GM21515 (cell line): ENCODE measurements around the gene UBAC2.
A peak's percentile ranks its signal among the peaks of the same experiment; 100 is the strongest.

Source experiments
- ATAC-seq: cut with Tn5 transposase; IDR thresholded peaks from one replicate; pipeline ENCODE4 v1.9.1; 2021; ENCODE audit not compliant: unreplicated experiment

UBAC2 gene

GRCh38 chr13:99431927-99432608 is 231.4 kb downstream of the UBAC2 start:
- peak; percentile 23 for ATAC-seq

DNA sequence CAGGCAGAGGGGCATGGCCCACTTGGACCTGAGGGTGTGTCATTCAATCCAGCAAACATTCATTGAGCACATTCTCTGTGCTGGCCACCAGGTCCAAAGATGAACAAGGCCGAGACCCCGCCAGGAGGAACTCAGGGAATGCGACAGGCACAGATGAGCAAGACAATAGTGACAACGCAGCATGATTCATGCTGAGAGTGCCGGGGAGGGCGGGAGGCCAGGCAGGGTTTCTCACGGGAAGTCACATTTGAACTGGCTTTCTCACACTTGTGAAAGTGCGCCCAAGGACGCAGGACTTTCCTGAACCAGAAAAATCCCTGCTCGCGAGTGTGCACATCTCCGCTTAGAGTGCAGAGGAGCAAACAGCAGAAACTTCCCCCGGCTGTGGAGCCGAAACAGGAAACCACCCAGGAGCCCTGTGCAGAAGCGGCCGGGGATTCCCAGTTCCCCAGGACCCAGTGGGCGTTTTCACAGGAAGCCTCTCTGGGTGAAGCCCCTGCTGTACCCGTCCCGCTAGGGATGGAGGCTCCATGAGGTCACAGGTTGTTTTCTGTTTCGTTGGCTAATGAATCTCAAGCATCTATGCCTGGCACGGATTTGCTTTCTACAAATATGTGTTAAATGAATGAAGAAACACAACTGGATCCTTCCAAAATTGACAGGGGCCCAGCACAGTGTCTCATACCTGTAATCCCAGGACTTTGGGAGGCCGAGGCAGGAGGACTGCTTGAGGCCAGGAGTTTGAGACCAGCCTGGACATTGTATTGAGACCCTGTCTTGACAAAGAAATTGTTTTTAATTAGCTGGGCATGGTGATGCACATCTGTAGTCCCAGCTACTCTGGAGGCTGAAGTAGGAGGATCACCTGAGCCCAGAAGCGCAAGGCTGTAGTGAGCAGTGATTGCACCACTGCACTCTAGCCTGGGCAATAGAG is 232.2 kb downstream of the UBAC2 start:
- ATAC-seq: peak; percentile 48

- no peak for ATAC-seq
Observed at GRCh38 chr13:99433543-99434075, 233.0 kb downstream of the UBAC2 start.

DNA sequence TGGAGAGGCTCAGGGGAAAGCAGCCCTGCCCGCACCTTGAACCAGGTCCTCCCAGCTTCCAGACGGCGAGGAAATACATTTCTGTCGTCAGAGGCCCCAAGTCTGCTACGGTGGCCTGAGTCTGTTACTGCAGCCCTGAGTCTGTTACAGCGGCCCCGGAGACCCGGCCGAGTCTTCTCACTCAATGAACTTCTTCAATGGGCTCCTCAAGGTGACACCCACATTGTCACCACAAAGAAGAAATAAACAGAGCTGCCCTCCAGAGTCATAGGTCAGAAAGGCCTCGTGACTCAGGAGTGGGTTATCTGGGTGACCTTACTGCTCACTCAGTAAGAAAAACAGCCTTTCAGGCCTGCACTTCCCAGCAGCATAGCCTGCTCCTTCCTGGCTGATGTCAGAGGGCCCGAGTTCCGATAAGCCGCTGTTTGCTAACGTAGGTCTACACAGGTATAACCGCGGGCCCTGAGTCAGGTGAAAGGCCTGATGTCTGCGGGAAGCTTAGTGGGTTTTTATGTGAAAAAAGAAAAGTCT is 233.7 kb downstream of the UBAC2 start:
- peak; percentile 23 for ATAC-seq

DNA sequence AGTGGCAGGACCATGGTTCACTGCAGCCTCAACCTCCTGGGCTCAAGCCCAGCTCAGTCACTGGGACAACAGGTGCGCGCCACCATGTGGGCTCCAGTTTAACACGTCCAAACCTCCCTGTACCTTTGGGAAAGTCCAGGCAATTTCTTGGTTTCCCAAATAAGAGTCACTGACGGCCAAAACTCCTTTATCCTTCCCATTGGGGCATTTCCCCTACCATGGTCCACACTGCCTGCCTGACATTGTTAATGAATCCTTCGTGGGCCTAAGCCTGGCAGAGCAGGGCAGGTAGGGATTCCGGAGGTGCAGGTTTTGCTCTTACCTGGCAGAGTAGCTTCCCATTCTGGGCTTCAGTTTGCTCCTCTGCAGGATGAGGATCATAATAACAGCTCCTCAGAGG is 234.5 kb downstream of the UBAC2 start:
- no peak for ATAC-seq

DNA sequence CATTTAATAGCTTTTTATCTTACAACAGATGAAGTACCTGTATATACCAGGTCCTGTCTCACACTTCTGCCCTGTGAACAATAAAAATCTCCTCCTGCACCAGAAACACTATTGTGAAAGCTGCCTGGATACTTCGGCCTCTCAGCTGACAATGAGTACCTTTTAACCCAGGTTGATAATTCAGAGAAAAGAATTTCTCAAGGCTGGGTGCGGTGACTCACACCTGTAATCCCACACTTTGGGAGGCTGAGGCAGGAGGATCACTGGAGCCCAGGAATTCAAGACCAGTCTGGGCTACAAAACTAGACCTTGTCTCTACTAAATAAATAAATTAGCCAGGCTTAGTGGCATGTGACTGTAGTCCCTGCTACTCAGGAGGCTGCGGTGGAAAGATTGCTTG is 235.3 kb downstream of the UBAC2 start:
- ATAC-seq: no peak
